Activated CD4-positive, alpha-beta T cell treated with anti-CD3 and anti-CD28 coated beads for 48 hours (primary cell): Measurements from ENCODE around the gene URGCP.
"Not testable (repeated sequence)": the region's sequence is repeated elsewhere in the genome, so short reads cannot be mapped to it uniquely, and the experiment has no call there.

ENCODE experiments used
- DNase-seq: peaks from one replicate; pipeline ENCODE4 v3.0.0-alpha.2; 2020

The URGCP gene

GRCh38 chr7:43871064-43871463 is 35.3 kb downstream of the URGCP start:
- DNase-seq = no peak

- no peak for DNase-seq
Measured at GRCh38 chr7:43870316-43870715, 36.1 kb downstream of the URGCP start.

GRCh38 chr7:43869867-43870240 is 36.5 kb downstream of the URGCP start:
- DNase-seq = peak; percentile 33

GRCh38 chr7:43869006-43869866 is 37.2 kb downstream of the URGCP start, which contains the start of gene MRPS24:
Gene MRPS24 (minus strand): TSS chr7:43869517. CDS start chr7:43869495, 22 bp downstream.
- peak; percentile 96 for DNase-seq

GRCh38 chr7:43868681-43869005 is 37.8 kb downstream of the URGCP start:
- no peak for DNase-seq

- DNase-seq = no peak
Measured at GRCh38 chr7:43868181-43868580, 38.2 kb downstream of the URGCP start.

GRCh38 chr7:43865277-43865676 is 41.1 kb downstream of the URGCP start:
- no peak for DNase-seq

GRCh38 chr7:43864126-43864525 is 42.3 kb downstream of the URGCP start:
- DNase-seq = no peak

- no peak for DNase-seq
Measured at GRCh38 chr7:43856996-43857395, 49.4 kb downstream of the URGCP start.

- no peak for DNase-seq
Measured at GRCh38 chr7:43856316-43856715, 50.1 kb downstream of the URGCP start.

GRCh38 chr7:43855176-43855575 is 51.2 kb downstream of the URGCP start:
- no peak for DNase-seq

- DNase-seq = no peak
Measured at GRCh38 chr7:43851805-43852204, 54.6 kb downstream of the URGCP start.

GRCh38 chr7:43850348-43851116 is 55.9 kb downstream of the URGCP start:
- no peak for DNase-seq

- DNase-seq = no peak
Measured at GRCh38 chr7:43849047-43849446, 57.3 kb downstream of the URGCP start.

- DNase-seq = no peak
Measured at GRCh38 chr7:43847496-43847895, 58.9 kb downstream of the URGCP start.

GRCh38 chr7:43844662-43845061 is 61.7 kb downstream of the URGCP start:
- DNase-seq = no peak

- no peak for DNase-seq
Measured at GRCh38 chr7:43844257-43844656, 62.1 kb downstream of the URGCP start.

- no peak for DNase-seq
Measured at GRCh38 chr7:43843296-43843695, 63.1 kb downstream of the URGCP start.

GRCh38 chr7:43838201-43838658 is 68.2 kb downstream of the URGCP start:
- no peak for DNase-seq

- DNase-seq = peak; percentile 56
Measured at GRCh38 chr7:43834463-43835251, 71.7 kb downstream of the URGCP start.

GRCh38 chr7:43830917-43831316 is 75.5 kb downstream of the URGCP start:
- DNase-seq = not testable (repeated sequence)
